SK-N-SH (cell line): Measurements from ENCODE around the gene CLDN7. TPM values are rescaled to one million over a fixed set of nuclear protein-coding genes. Genes with fewer than 3 reads are reported as not detected.

Source experiments
- CTCF ChIA-PET: fragments of 300-600, 350-600 bp; formaldehyde crosslinking; extraction: SDS; loops from one replicate; lab custom pipeline; 2021; lab: Yijun Ruan, JAX
- POLR2A ChIA-PET: fragments of 350-600 bp; sonication (Branson Sonifier 250); formaldehyde crosslinking; extraction: SDS; loops from one replicate; lab custom pipeline; 2020; ENCODE audit warnings: antibody characterized with exemption, inconsistent platforms; lab: Yijun Ruan, JAX
- DNase-seq: peaks from one replicate; pipeline ENCODE4 v3.0.0; 2012
- H2AFZ ChIP-seq: fragments of 200-600 bp; sonication (generic); 2 replicates; pipeline ENCODE4 v1.8.1; 2016; ENCODE audit warnings: antibody characterized with exemption, mild to moderate bottlenecking, low read depth
- H3F3A ChIP-seq: fragments of 200-600 bp; sonication (generic); replicated peaks from 2 replicates; pipeline ENCODE3; 2016; ENCODE audit warnings: antibody characterized with exemption, mild to moderate bottlenecking; ENCODE audit not compliant: insufficient read depth
- H3K27ac ChIP-seq, 2 experiments: fragments of 200-500 bp in 1 of 2; fragments of 200-600 bp in 1 of 2; sonication (Bioruptor generic) in 1 of 2; sonication (generic), shearing (Covaris generic) in 1 of 2; 2 replicates each; pipeline versions ENCODE4 v1.5.1 to v1.6.1; 2014 to 2016; ENCODE audit warnings: low read depth in 2 of 2, inconsistent platforms in 1 of 2, low read length in 1 of 2, mild to moderate bottlenecking in 1 of 2, mixed read lengths in 1 of 2
- H3K27me3 ChIP-seq: fragments of 200-600 bp; sonication (generic), shearing (Covaris generic); 2 replicates; pipeline ENCODE4 v1.6.1; 2016; ENCODE audit warnings: mixed run types; ENCODE audit not compliant: insufficient read depth
- H3K36me3 ChIP-seq, 2 experiments: fragments of 200-500 bp in 1 of 2; fragments of 200-600 bp in 1 of 2; sonication (Bioruptor generic) in 1 of 2; sonication (generic) in 1 of 2; replicated peaks in 1 of 2; 2 replicates each; pipeline versions ENCODE3 to v1.5.1; 2014 to 2016; ENCODE audit warnings: low read length in 1 of 2, mild to moderate bottlenecking in 1 of 2; ENCODE audit not compliant: insufficient read depth in 2 of 2, control insufficient read depth in 1 of 2
- H3K4me1 ChIP-seq, 2 experiments: fragments of 200-500 bp in 1 of 2; fragments of 200-600 bp in 1 of 2; sonication (Bioruptor generic) in 1 of 2; sonication (generic), shearing (Covaris generic) in 1 of 2; 2 replicates each; pipeline versions ENCODE4 v1.5.1 to v1.6.1; 2014 to 2016; ENCODE audit warnings: low read depth in 1 of 2, low read length in 1 of 2, mixed run types in 1 of 2; ENCODE audit not compliant: insufficient read depth in 2 of 2, control insufficient read depth in 1 of 2
- H3K4me2 ChIP-seq: fragments of 200-600 bp; sonication (generic), shearing (Covaris generic); 2 replicates; pipeline ENCODE4 v1.6.1; 2017; ENCODE audit warnings: mixed run types
- H3K4me3 ChIP-seq, 2 experiments: fragments of 200-500 bp in 1 of 2; fragments of 200-600 bp in 1 of 2; sonication (Bioruptor generic) in 1 of 2; sonication (generic), shearing (Covaris generic) in 1 of 2; 2 replicates each; pipeline versions ENCODE4 v1.5.1 to v1.8.1; 2014 to 2016; ENCODE audit warnings: low read depth in 2 of 2, inconsistent platforms in 1 of 2, low read length in 1 of 2, mild to moderate bottlenecking in 1 of 2, mixed read lengths in 1 of 2, moderate library complexity in 1 of 2
- H3K79me2 ChIP-seq: fragments of 200-600 bp; sonication (generic); 2 replicates; pipeline ENCODE4 v1.8.1; 2017; ENCODE audit warnings: mild to moderate bottlenecking; ENCODE audit not compliant: insufficient read depth
- H3K9ac ChIP-seq: fragments of 200-600 bp; sonication (generic); 2 replicates; pipeline ENCODE4 v1.6.1; 2017; ENCODE audit warnings: mixed run types
- H3K9me2 ChIP-seq: fragments of 200-600 bp; sonication (generic); 2 replicates; pipeline ENCODE4 v1.6.1; 2017; ENCODE audit warnings: mixed run types
- H3K9me3 ChIP-seq: fragments of 200-600 bp; sonication (generic); 2 replicates; pipeline ENCODE4 v1.6.1; 2017; ENCODE audit warnings: mixed run types, mild to moderate bottlenecking, moderate library complexity
- H4K20me1 ChIP-seq: fragments of 200-600 bp; sonication (generic); 2 replicates; pipeline ENCODE4 v1.6.1; 2017; ENCODE audit warnings: mild to moderate bottlenecking, mixed run types; ENCODE audit not compliant: insufficient read depth
- ELF1 ChIP-seq: IDR thresholded peaks from 2 replicates; pipeline ENCODE4 v1.4.0; 2012
- EZH2phosphoT487 ChIP-seq: fragments of 200-600 bp; sonication (generic); IDR thresholded peaks from 2 replicates; pipeline ENCODE4 v1.6.1; 2017; ENCODE audit warnings: low read depth, mixed run types, mild to moderate bottlenecking, antibody characterized with exemption, moderate library complexity, borderline replicate concordance
- FOSL2 ChIP-seq: IDR thresholded peaks from 2 replicates; pipeline ENCODE4 v1.4.0; 2012; ENCODE audit warnings: low read depth, mild to moderate bottlenecking, moderate library complexity, borderline replicate concordance
- FOXM1 ChIP-seq: IDR thresholded peaks from 2 replicates; pipeline ENCODE4 v1.4.0; 2012; ENCODE audit warnings: low read depth, mild to moderate bottlenecking
- GATA2 ChIP-seq: sonication (generic); formaldehyde crosslinking; IDR thresholded peaks from 2 replicates; pipeline ENCODE4 v1.5.0; 2020; ENCODE audit warnings: mild to moderate bottlenecking, missing genetic modification reagents
- JUND ChIP-seq: IDR thresholded peaks from 2 replicates; pipeline ENCODE4 v1.4.0; 2012
- MXI1 ChIP-seq: IDR thresholded peaks from 2 replicates; pipeline ENCODE4 v1.6.1; 2012; ENCODE audit warnings: mild to moderate bottlenecking, low read depth, low read length, improper control_type of control experiment
- POLR2AphosphoS5 ChIP-seq: IDR thresholded peaks from 2 replicates; pipeline ENCODE4 v1.6.1; 2012; ENCODE audit warnings: low read depth, low read length
- SIN3A ChIP-seq: IDR thresholded peaks from 2 replicates; pipeline ENCODE4 v1.6.1; 2012; ENCODE audit warnings: low read depth, mild to moderate bottlenecking, low read length, moderate library complexity, borderline replicate concordance
- TAF1 ChIP-seq: IDR thresholded peaks from 2 replicates; pipeline ENCODE4 v1.6.1; 2012; ENCODE audit warnings: low read depth, mild to moderate bottlenecking, low read length, moderate library complexity, borderline replicate concordance
- YY1 ChIP-seq: IDR thresholded peaks from 2 replicates; pipeline ENCODE4 v1.4.0; 2012; ENCODE audit warnings: low read depth, mild to moderate bottlenecking
- WGBS: methylation state at CpG from one replicate; pipeline ENCODE4 v1.1.6; 2017; ENCODE audit warnings: low lambda C conversion rate; 5-methylcytosine and 5-hydroxymethylcytosine counted together
- polyA plus RNA-seq, 3 experiments: library from polyadenylated mRNA; depleted of rRNA; stranded (reverse); fragments of >200 nt; gene quantifications; 2 replicates each; pipeline ENCODE4 v1.2.3, GENCODE V29; 2012

The CLDN7 gene
- polyA plus RNA-seq, 1 of the 3 experiments (the other 2 are of a cell fraction) = 5.0 TPM

- Histone ChIP-seq H3K9ac (peak overlapping the region; percentile 88), H3K79me2 (peaks cover 57% of the 10 kb centered on the region), H3K9me2 (no peaks in the 10 kb centered on the region), H3K27ac (peak overlapping the region; percentile 60 to 96), H3K36me3 (peaks cover 0 to 8% of the 10 kb centered on the region in 2 experiments), H2AFZ (no peak overlapping the region), H3K9me3 (no peaks in the 10 kb centered on the region), H3K4me2 (peak overlapping the region; percentile 97), H3K27me3 (no peaks in the 10 kb centered on the region), H3K4me3 (peak overlapping the region; percentile 61 to 74), H4K20me1 (peaks cover 18% of the 10 kb centered on the region), H3F3A (peaks cover 53% of the 10 kb centered on the region), H3K4me1 (peaks cover 26 to 63% of the 10 kb centered on the region in 2 experiments; a peak in 3 of 4 replicates)
- POLR2A ChIA-PET = interaction anchor here (1.0 kb wide), 1 partner anchor 22 kb away, joined by 6 read pairs; the partner anchor contains the start of gene PHF23
- WGBS = 9% methylated on average over 7 of the region's 7 CpGs
- TF ChIP-seq YY1 (no peak), EZH2phosphoT487 (no peak), GATA2 (CRISPR knock-in tag) (no peak), FOXM1 (no peak), SIN3A (no peak), POLR2AphosphoS5 (no peak)
- DNase-seq = no peak
- CTCF ChIA-PET = interaction anchor here (1.0 to 3.7 kb wide), 4 partner anchors 12 to 194 kb away, joined by 3 to 37 read pairs (median 3); partner anchors contain the start of gene DVL2
Measured at GRCh38 chr17:7216242-7217112, 45.8 kb downstream of the CLDN7 start.

GRCh38 chr17:7215652-7216180, 46.6 kb downstream of the CLDN7 start:
- Histone ChIP-seq H3K36me3 (peaks cover 0 to under 1% of the 10 kb centered on the region in 2 experiments), H4K20me1 (peaks cover 23% of the 10 kb centered on the region), H3K9ac (peak overlapping the region; percentile 88), H3K79me2 (peaks cover 54% of the 10 kb centered on the region), H3K27me3 (no peaks in the 10 kb centered on the region), H3K4me1 (peaks cover 26 to 60% of the 10 kb centered on the region in 2 experiments; a peak in 3 of 4 replicates), H2AFZ (no peak overlapping the region), H3K9me3 (no peaks in the 10 kb centered on the region), H3F3A (peaks cover 46% of the 10 kb centered on the region), H3K9me2 (no peaks in the 10 kb centered on the region), H3K4me3 (peak overlapping the region; percentile 61 to 74), H3K27ac (peak overlapping the region; percentile 88 to 96), H3K4me2 (peak overlapping the region; percentile 97)
- TF ChIP-seq ELF1 = no peak
- TF ChIP-seq MXI1 = no peak
- peak; percentile 42; the same call in 1 of the 2 replicates for TF ChIP-seq TAF1
- 0 out of 2 replicates have a peak, but pooled peaks have one; percentile 27 for TF ChIP-seq POLR2AphosphoS5
- TF ChIP-seq JUND = no peak
- no peak for TF ChIP-seq FOSL2
- CTCF ChIA-PET = interaction anchor here (1.0 to 3.7 kb wide), 8 partner anchors 8 to 193 kb away, joined by 3 to 37 read pairs (median 5); partner anchors contain the start of gene DVL2
- DNase-seq = peak; percentile 59
- 7% methylated on average over 10 of the region's 10 CpGs for WGBS
- POLR2A ChIA-PET = interaction anchor here (0.9 to 1.3 kb wide), 3 partner anchors 19 to 27 kb away, joined by 3 to 6 read pairs (median 6); partner anchors contain the start of genes DVL2, GABARAP and PHF23
